ENCODE results near the gene PIEZO1.

- TF ChIP-seq CTCF (conservative IDR thresholded peaks at IDR 0.05) (no peak), ZFX (IDR thresholded peaks at IDR 0.05) (no peak)
Measured at GRCh38 chr16:88746506-88746905, 38.5 kb downstream of the PIEZO1 start.

Data from C4-2B (cell line).